GM20431 (cell line): ENCODE results near the gene COMP.

Source experiments
- in situ Hi-C: fragments of 300-500 bp; cut with MseI, MboI; formaldehyde crosslinking; loops from one replicate; pipeline ENCODE4 v1.15.0; 2020; ENCODE audit warnings: low sequenced_read_pairs; ENCODE audit not compliant: unreplicated experiment

COMP gene

GRCh38 chr19:18772620-18773587 lies 18.2 kb downstream of the COMP start:
- in situ Hi-C loops: no loop called here

GRCh38 chr19:18771328-18772242 lies 19.5 kb downstream of the COMP start:
- in situ Hi-C loops: no loop called here

GRCh38 chr19:18770663-18771327 lies 20.3 kb downstream of the COMP start:
- in situ Hi-C loops: no loop called here

GRCh38 chr19:18769989-18770528 lies 21.0 kb downstream of the COMP start:
- in situ Hi-C loops: no loop called here

- in situ Hi-C loops: no loop called here
Measured at GRCh38 chr19:18768997-18769891, 21.9 kb downstream of the COMP start.

- in situ Hi-C loops: no loop called here
Measured at GRCh38 chr19:18768046-18768771, 22.9 kb downstream of the COMP start.

GRCh38 chr19:18765224-18765623 lies 25.9 kb downstream of the COMP start:
- in situ Hi-C loops: no loop called here

- in situ Hi-C loops: no loop called here
Measured at GRCh38 chr19:18764591-18765051, 26.5 kb downstream of the COMP start.

GRCh38 chr19:18763674-18764590 lies 27.2 kb downstream of the COMP start:
- in situ Hi-C loops: no loop called here

- in situ Hi-C loops: no loop called here
Measured at GRCh38 chr19:18762125-18763023, 28.7 kb downstream of the COMP start.

GRCh38 chr19:18761531-18762110 lies 29.5 kb downstream of the COMP start:
- in situ Hi-C loops: no loop called here

- in situ Hi-C loops: no loop called here
Measured at GRCh38 chr19:18760440-18761383, 30.4 kb downstream of the COMP start.

GRCh38 chr19:18759995-18760426 lies 31.1 kb downstream of the COMP start:
- in situ Hi-C loops: no loop called here

GRCh38 chr19:18759304-18759994 lies 31.7 kb downstream of the COMP start:
- in situ Hi-C loops: no loop called here
